H1 (cell line): ENCODE measurements around the gene DRAM2.

Experiments
- NRF1 ChIP-seq: IDR thresholded peaks from 2 replicates; pipeline ENCODE4 v1.6.1; 2011; ENCODE audit warnings: mild to moderate bottlenecking, low read depth, low read length, improper control_type of control experiment
- RFX5 ChIP-seq: IDR thresholded peaks from 2 replicates; pipeline ENCODE4 v1.6.1; 2011; ENCODE audit warnings: low read depth, low read length, improper control_type of control experiment, borderline replicate concordance
- SIRT6 ChIP-seq: IDR thresholded peaks from one replicate; pipeline ENCODE4 v1.7.1; 2012; ENCODE audit warnings: low read length, inconsistent platforms
- TAF1 ChIP-seq: IDR thresholded peaks from 2 replicates; pipeline ENCODE4 v1.6.1; 2011; ENCODE audit warnings: mild to moderate bottlenecking, low read depth, low read length
- YY1 ChIP-seq: IDR thresholded peaks from 2 replicates; pipeline ENCODE4 v1.6.1; 2011; ENCODE audit warnings: low read depth, mild to moderate bottlenecking, low read length
- TF ChIP-seq, protein P1 (sequence below), 3 experiments: IDR thresholded peaks; 1 replicate in 2 of 3; 2 replicates in 1 of 3; pipeline versions ENCODE4 v1.5.1 to v1.6.1; 2011; ENCODE audit warnings: low read length in 3 of 3, mild to moderate bottlenecking in 3 of 3, inconsistent platforms in 2 of 3, low read depth in 1 of 3, moderate library complexity in 1 of 3; ENCODE audit not compliant: insufficient read depth in 1 of 3; ENCODE audit errors: control extremely low read depth in 1 of 3
- TF ChIP-seq, protein P2 (sequence below): IDR thresholded peaks from 2 replicates; pipeline ENCODE4 v1.6.1; 2011; ENCODE audit warnings: low read depth, mild to moderate bottlenecking, low read length; ENCODE audit not compliant: insufficient read depth

DNA sequence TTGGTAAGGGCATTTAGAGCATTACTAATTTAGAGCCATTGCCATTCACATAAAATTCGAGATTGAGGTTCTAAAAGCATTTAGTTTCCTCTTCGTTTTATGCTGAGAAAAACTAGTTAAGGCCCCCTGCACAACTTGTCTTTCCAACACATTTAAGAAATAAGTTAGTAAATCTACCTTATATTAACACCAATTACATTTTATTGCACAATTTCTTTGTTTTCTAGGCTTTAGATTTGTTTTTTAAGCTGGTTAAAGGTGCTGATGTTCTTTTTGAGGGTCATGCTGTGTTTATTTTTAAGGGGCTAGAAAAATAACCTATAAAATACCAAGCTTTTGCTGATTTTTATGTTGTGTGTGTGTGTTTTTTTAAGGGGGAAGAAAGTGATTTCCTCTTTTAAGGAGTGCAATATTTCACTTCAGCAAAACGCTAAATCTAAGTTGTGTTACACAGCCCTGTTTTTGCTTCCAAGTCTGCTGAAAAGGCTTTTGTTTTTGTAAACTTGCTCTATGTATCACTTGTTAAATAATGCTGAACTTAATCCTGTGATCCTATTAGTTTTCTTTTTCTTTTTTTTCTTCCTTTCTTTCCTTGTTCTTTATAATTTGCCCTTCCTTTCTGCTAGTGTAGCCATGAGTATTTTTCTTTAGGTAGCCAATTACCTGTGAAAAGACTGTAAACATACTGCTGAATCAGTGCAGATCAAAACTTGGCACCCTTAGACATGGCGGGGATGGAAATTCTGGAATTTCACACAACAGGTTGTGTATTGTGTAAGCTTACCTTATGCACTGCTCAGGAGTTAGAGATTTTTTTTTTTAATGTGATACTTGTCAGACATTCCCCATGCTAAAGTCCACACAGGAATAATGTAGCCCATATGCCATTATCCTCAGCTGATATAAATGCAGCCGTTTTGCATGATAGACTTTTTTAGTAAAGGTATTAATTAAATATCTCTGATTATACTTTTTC, 1.6 kb upstream of the DRAM2 start:
- TF ChIP-seq, protein P1, sequence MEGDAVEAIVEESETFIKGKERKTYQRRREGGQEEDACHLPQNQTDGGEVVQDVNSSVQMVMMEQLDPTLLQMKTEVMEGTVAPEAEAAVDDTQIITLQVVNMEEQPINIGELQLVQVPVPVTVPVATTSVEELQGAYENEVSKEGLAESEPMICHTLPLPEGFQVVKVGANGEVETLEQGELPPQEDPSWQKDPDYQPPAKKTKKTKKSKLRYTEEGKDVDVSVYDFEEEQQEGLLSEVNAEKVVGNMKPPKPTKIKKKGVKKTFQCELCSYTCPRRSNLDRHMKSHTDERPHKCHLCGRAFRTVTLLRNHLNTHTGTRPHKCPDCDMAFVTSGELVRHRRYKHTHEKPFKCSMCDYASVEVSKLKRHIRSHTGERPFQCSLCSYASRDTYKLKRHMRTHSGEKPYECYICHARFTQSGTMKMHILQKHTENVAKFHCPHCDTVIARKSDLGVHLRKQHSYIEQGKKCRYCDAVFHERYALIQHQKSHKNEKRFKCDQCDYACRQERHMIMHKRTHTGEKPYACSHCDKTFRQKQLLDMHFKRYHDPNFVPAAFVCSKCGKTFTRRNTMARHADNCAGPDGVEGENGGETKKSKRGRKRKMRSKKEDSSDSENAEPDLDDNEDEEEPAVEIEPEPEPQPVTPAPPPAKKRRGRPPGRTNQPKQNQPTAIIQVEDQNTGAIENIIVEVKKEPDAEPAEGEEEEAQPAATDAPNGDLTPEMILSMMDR (IDR thresholded peaks at IDR 0.05; ENCODE audit: control extremely low read depth in 1 of 3, insufficient read depth in 1 of 3, low read depth in 1 of 3, low read length in 3 of 3): no peak
- TF ChIP-seq YY1: no peak
- no peak for TF ChIP-seq TAF1
- TF ChIP-seq NRF1: no peak
- no peak for TF ChIP-seq SIRT6
- no peak for TF ChIP-seq RFX5
- TF ChIP-seq, protein P2, sequence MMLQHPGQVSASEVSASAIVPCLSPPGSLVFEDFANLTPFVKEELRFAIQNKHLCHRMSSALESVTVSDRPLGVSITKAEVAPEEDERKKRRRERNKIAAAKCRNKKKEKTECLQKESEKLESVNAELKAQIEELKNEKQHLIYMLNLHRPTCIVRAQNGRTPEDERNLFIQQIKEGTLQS: no peak
